HG03196 (cell line): ENCODE results near the gene URB1.
"Not testable (repeated sequence)": the region's sequence is repeated elsewhere in the genome, so short reads cannot be mapped to it uniquely, and the experiment has no call there.

Experiments used
- ATAC-seq: cut with Tn5 transposase; IDR thresholded peaks from one replicate; pipeline ENCODE4 v1.9.1; 2021; ENCODE audit not compliant: unreplicated experiment

The URB1 gene

DNA sequence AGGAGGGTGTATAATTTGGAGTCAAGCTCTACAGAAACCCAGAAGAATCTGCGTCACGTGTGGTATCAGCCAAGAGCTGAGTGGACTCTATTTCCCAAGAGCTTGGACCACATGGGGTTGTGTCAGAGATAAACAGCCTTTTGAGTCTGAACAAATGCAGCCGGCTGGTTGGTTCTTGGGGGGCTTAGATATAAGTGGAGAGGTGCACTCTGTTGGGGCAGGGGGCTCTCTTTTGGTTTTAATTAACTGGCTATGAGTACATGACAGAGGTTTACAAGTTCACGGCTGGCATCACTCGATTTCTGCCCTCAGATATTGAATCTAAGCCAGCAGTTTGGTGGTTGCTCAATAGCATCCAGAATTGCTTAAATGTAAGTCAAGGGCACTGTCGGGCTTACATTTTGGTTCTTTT, 94.7 kb downstream of the URB1 start:
- ATAC-seq = no peak

GRCh38 chr21:32297449-32297848, 95.4 kb downstream of the URB1 start:
- no peak for ATAC-seq

GRCh38 chr21:32285476-32285875, 107.3 kb downstream of the URB1 start:
- ATAC-seq = no peak

DNA sequence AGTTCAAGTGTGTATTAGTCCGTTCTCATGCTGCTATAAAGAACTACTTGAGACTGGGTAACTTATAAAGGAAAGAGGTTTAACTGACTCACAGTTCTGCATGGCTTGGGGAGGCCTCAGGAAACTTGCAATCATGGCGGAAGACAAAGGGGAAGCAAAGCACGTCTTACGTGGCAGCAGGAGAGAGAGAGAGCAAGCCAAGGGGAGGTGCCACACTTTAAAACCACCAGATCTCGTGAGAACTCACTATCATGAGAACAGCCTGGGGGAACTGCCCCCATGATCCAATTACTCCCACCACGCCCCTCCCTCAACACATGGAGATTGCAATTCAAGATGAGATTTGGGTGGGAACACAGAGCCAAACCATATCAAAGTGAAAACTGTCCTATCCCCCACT, 109.8 kb downstream of the URB1 start:
- ATAC-seq = no peak

DNA sequence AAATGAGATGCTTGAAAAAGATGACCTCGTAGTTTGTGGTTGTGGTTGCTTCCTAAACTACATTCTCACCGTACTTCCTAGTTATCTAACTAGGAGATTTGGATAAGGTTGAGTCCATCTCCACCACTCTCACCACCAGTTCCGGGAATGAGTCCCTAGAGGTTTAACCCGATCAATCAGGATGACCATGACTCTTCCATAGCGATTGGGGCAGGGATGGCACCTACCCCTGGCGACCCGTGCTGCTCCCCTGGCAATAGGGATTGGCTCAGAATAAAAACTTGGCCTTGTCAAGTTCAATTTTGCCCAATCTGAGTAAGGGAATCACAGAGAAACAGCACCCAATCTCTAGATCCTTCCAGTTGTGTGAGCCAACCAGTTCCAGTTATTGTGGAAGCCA, 111.3 kb downstream of the URB1 start:
- no peak for ATAC-seq

- ATAC-seq = no peak
Measured at GRCh38 chr21:32279377-32279680, 113.5 kb downstream of the URB1 start.

GRCh38 chr21:32278518-32279376, 114.1 kb downstream of the URB1 start, which contains the start of gene MIS18A:
MIS18A (minus strand) TSS chr21:32279049; CDS start chr21:32279014, 35 bp downstream.
- peak; percentile 91 for ATAC-seq

GRCh38 chr21:32278103-32278502, 114.7 kb downstream of the URB1 start:
- peak; percentile 24 for ATAC-seq

GRCh38 chr21:32276671-32277070, 116.1 kb downstream of the URB1 start:
- ATAC-seq = no peak

DNA sequence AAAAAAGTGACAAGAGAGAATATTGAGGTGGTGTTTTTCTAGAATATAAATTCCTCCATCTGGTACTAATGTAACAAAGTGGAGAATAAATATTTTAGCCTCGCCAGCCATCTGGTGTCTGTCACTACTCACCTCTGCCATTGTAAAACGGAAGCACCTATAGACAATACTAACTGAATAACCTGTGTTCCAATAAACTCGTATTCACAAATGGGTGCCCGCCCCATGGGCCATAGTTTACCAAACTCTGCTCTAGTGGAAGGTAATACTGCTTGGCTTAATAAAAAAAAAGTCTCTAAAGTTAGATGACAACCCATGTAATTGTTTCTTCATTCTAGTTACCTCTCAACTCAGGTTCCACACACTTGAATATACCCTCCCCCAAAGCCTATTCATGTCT, 122.1 kb downstream of the URB1 start:
- ATAC-seq = no peak

- not testable (repeated sequence) for ATAC-seq
Measured at GRCh38 chr21:32265321-32265720, 127.5 kb downstream of the URB1 start.

DNA sequence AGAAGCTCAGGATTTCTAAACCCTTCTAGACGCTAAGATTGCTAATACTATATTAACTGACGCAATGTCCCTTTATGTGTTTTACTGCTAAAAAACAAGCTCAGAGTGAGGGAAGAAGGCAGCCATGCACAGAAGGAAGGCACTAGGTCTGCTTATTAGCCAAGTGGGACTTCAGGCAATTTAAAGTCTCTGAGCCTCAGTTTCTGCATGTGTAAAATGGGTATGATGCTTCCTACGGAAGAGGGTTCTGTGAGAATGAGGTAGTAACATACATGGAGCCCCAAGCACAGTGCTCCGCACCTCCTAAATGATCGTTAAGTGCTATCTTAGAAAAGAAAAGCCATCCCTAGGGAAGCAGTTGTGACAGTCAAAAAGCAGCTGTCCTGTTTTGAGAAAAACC, 130.9 kb downstream of the URB1 start:
- no peak for ATAC-seq
